Activated T-cell treated with anti-CD3 and anti-CD28 coated beads, Interleukin-2, amount 50 U/mL, for 72 hours (primary cell): ENCODE data around the gene ZNF205. TPM values are rescaled to one million over a fixed set of nuclear protein-coding genes. Genes with fewer than 3 reads are reported as not detected.

Experiments used
- total RNA-seq, 2 donors: library from RNA; stranded (reverse); gene quantifications; one replicate each; pipeline ENCODE4 v1.2.3, GENCODE V29; 2022

The ZNF205 gene
- total RNA-seq, 2 donors from 2014 or later = 0.12 to 0.28 TPM

Other genes starting within 250 kb of the ZNF205 start
- 10 to 100 TPM; 26.4 to 29.1 TPM for gene FLYWCH2, start 229.4 kb upstream of the ZNF205 start, total RNA-seq
- gene FLYWCH1, start 200.7 kb upstream of the ZNF205 start, total RNA-seq = 10 to 100 TPM; 68.5 to 76.4 TPM
- under 1 TPM; 0.12 TPM for gene KREMEN2, start 148.3 kb upstream of the ZNF205 start, total RNA-seq
- 10 to 100 TPM; 31.9 to 40.0 TPM for gene PAQR4, start 143.2 kb upstream of the ZNF205 start, total RNA-seq
- 100 to 1,000 TPM in 1 of 2 donors, 10 to 100 TPM in 1; 96.1 to 112 TPM for gene PKMYT1, start 132.1 kb upstream of the ZNF205 start, total RNA-seq
- under 1 TPM in 1 of 2 donors, not detected in 1; 0.14 TPM for gene CLDN9, start 99.7 kb upstream of the ZNF205 start, total RNA-seq
- not detected for gene CLDN6, start 94.4 kb upstream of the ZNF205 start, total RNA-seq
- gene TNFRSF12A, start 92.2 kb upstream of the ZNF205 start, total RNA-seq = 1 to 10 TPM; 3.9 to 4.0 TPM
- gene HCFC1R1, start 88.6 kb upstream of the ZNF205 start, total RNA-seq = 10 to 100 TPM; 27.6 to 32.8 TPM
- gene THOC6, start 88.6 kb upstream of the ZNF205 start, total RNA-seq = 10 to 100 TPM; 49.1 to 50.9 TPM
- gene BICDL2, start 75.6 kb upstream of the ZNF205 start, total RNA-seq = under 1 TPM in 1 of 2 donors, not detected in 1; 0.30 TPM
- gene MMP25, start 66.0 kb upstream of the ZNF205 start, total RNA-seq = 1 to 10 TPM; 2.3 to 5.2 TPM
- 1,000 to 10,000 TPM; 1,427 to 2,251 TPM for gene IL32, start 46.9 kb upstream of the ZNF205 start, total RNA-seq
- gene ZSCAN10, start 13.3 kb upstream of the ZNF205 start, total RNA-seq = under 1 TPM; 0.28 to 0.48 TPM
- gene ZNF213, start 22.4 kb downstream of the ZNF205 start, total RNA-seq = 10 to 100 TPM; 12.2 to 16.3 TPM
- gene OR1F1, start 75.6 kb downstream of the ZNF205 start, total RNA-seq = under 1 TPM in 1 of 2 donors, not detected in 1; 0.35 TPM
- gene ZNF200, start 122.6 kb downstream of the ZNF205 start, total RNA-seq = 10 to 100 TPM; 14.8 to 15.5 TPM
- under 1 TPM; 0.14 to 0.21 TPM for gene MEFV, start 144.0 kb downstream of the ZNF205 start, total RNA-seq
- gene ZNF263, start 170.9 kb downstream of the ZNF205 start, total RNA-seq = 10 to 100 TPM; 26.0 to 30.7 TPM
- gene TIGD7, start 192.8 kb downstream of the ZNF205 start, total RNA-seq = 10 to 100 TPM in 1 of 2 donors, 1 to 10 TPM in 1; 10.0 to 10.3 TPM
- 10 to 100 TPM; 28.3 to 40.4 TPM for gene ZNF75A, start 192.9 kb downstream of the ZNF205 start, total RNA-seq
- not detected for gene OR2C1, start 243.3 kb downstream of the ZNF205 start, total RNA-seq